ENCODE measurements around the gene MYO1A. TPM values are rescaled to one million over a fixed set of nuclear protein-coding genes. Genes with fewer than 3 reads are reported as not detected.
"Not testable (repeated sequence)": the region's sequence is repeated elsewhere in the genome, so short reads cannot be mapped to it uniquely, and the experiment has no call there.

Gene MYO1A
- total and polyA plus RNA-seq, 2 donors (not counting 1 experiment from before 2014, with no cell fraction given) = 0.55 to 1.3 TPM

- no peaks in the 10 kb centered on the region for H4K20me1 ChIP-seq (ENCODE audit: control insufficient read depth, insufficient read depth, low read length, poor library complexity, severe bottlenecking)
- TF ChIP-seq, protein P1, sequence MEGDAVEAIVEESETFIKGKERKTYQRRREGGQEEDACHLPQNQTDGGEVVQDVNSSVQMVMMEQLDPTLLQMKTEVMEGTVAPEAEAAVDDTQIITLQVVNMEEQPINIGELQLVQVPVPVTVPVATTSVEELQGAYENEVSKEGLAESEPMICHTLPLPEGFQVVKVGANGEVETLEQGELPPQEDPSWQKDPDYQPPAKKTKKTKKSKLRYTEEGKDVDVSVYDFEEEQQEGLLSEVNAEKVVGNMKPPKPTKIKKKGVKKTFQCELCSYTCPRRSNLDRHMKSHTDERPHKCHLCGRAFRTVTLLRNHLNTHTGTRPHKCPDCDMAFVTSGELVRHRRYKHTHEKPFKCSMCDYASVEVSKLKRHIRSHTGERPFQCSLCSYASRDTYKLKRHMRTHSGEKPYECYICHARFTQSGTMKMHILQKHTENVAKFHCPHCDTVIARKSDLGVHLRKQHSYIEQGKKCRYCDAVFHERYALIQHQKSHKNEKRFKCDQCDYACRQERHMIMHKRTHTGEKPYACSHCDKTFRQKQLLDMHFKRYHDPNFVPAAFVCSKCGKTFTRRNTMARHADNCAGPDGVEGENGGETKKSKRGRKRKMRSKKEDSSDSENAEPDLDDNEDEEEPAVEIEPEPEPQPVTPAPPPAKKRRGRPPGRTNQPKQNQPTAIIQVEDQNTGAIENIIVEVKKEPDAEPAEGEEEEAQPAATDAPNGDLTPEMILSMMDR (IDR thresholded peaks at IDR 0.05) = no peak
- no peak for TF ChIP-seq EZH2 (IDR thresholded peaks at IDR 0.05; ENCODE audit: borderline replicate concordance, insufficient read depth, low read depth, low read length, poor library complexity, severe bottlenecking)
- H2AFZ ChIP-seq (ENCODE audit: insufficient read depth, low read depth, low read length, poor library complexity, severe bottlenecking) = no peak overlapping the region
- H3K27me3 ChIP-seq (replicated peaks in 1 of 4; ENCODE audit: control extremely low read depth in 1 of 4, control insufficient read depth in 3 of 4, insufficient read depth in 4 of 4, low read length in 3 of 4) = no peaks in the 10 kb centered on the region
- no peak overlapping the region for H3K4me3 ChIP-seq (ENCODE audit: control extremely low read depth in 1 of 5, extremely low read depth in 1 of 5, insufficient read depth in 1 of 5, low read depth in 2 of 5, low read length in 4 of 5)
- Mint-ChIP-seq H3K27me3 (no peaks in the 10 kb centered on the region), H3K9me3 (ENCODE audit: insufficient read depth) (no peaks in the 10 kb centered on the region), H3K4me1 (peaks cover 7% of the 10 kb centered on the region), H3K27ac (no peak overlapping the region), H3K4me3 (no peak overlapping the region)
- H3K4me2 ChIP-seq (replicated peaks; ENCODE audit: low read depth, low read length, poor library complexity, severe bottlenecking) = no peak overlapping the region
- CTCF ChIA-PET = interaction anchor here (0.8 kb wide), 1 partner anchor 20 kb away, joined by 3 read pairs; no protein-coding TSS in a partner anchor
- H3K36me3 ChIP-seq (replicated peaks in 1 of 2; ENCODE audit: control extremely low read depth in 1 of 2, control insufficient read depth in 1 of 2, extremely low read depth in 1 of 2, insufficient read depth in 2 of 2, low read length in 1 of 2) = no peaks in the 10 kb centered on the region
- no peak overlapping the region for H3K27ac ChIP-seq (ENCODE audit: low read length in 2 of 2)
- no peaks in the 10 kb centered on the region for H3K9me3 ChIP-seq (ENCODE audit: control extremely low read depth in 1 of 3, control insufficient read depth in 2 of 3, insufficient read depth in 1 of 3, low read length in 2 of 3)
- intact Hi-C loops (cut with micrococcal nuclease) = no loop called here
- H3K79me2 ChIP-seq (ENCODE audit: control insufficient read depth, insufficient read depth, low read length) = no peaks in the 10 kb centered on the region
- peaks cover 0 to 4% of the 10 kb centered on the region in 2 donors for H3K4me1 ChIP-seq (ENCODE audit: control insufficient read depth in 2 of 2, insufficient read depth in 2 of 2, low read length in 2 of 2)
- DNase-seq (no peak), ATAC-seq (ENCODE audit: low read depth) (no peak)
- POLR2A ChIA-PET = interaction anchor here (1.2 kb wide), 1 partner anchor 87 kb away, joined by 3 read pairs; no protein-coding TSS in a partner anchor
- WGBS (ENCODE audit: insufficient coverage) = 100% methylated on average over 2 of the region's 2 CpGs
- H3K9ac ChIP-seq (ENCODE audit: low read length) = no peak overlapping the region
Measured at GRCh38 chr12:57025196-57025595, 24.7 kb downstream of the MYO1A start.

- not testable (repeated sequence) for H3K4me3 ChIP-seq (ENCODE audit: control extremely low read depth in 1 of 5, extremely low read depth in 1 of 5, insufficient read depth in 1 of 5, low read depth in 2 of 5, low read length in 4 of 5); H3K4me1 Mint-ChIP-seq
- CTCF ChIA-PET = interaction anchor here (1.3 to 2.7 kb wide), 4 partner anchors 9 to 90 kb away, joined by 5 to 11 read pairs (median 6); no protein-coding TSS in a partner anchor
Measured at GRCh38 chr12:57022324-57022723, 27.6 kb downstream of the MYO1A start.

More at GRCh38 chr12:57022324-57022723, 27.6 kb downstream of the MYO1A start:
- H3K4me2 ChIP-seq (replicated peaks; ENCODE audit: low read depth, low read length, poor library complexity, severe bottlenecking); H3K27me3 Mint-ChIP-seq; POLR2A ChIA-PET; H3K9me3 ChIP-seq (ENCODE audit: control extremely low read depth in 1 of 3, control insufficient read depth in 2 of 3, insufficient read depth in 1 of 3, low read length in 2 of 3); H3K27ac ChIP-seq (ENCODE audit: low read length in 2 of 2); H3K9ac ChIP-seq (ENCODE audit: low read length); intact Hi-C loops (cut with micrococcal nuclease); DNase-seq; H3K79me2 ChIP-seq (ENCODE audit: control insufficient read depth, insufficient read depth, low read length); H3K27ac Mint-ChIP-seq; H3K4me1 ChIP-seq (ENCODE audit: control insufficient read depth in 2 of 2, insufficient read depth in 2 of 2, low read length in 2 of 2); H3K9me3 Mint-ChIP-seq (ENCODE audit: insufficient read depth); H4K20me1 ChIP-seq (ENCODE audit: control insufficient read depth, insufficient read depth, low read length, poor library complexity, severe bottlenecking); H3K27me3 ChIP-seq (replicated peaks in 1 of 4; ENCODE audit: control extremely low read depth in 1 of 4, control insufficient read depth in 3 of 4, insufficient read depth in 4 of 4, low read length in 3 of 4); H3K4me3 Mint-ChIP-seq; H2AFZ ChIP-seq (ENCODE audit: insufficient read depth, low read depth, low read length, poor library complexity, severe bottlenecking); H3K36me3 ChIP-seq (replicated peaks in 1 of 2; ENCODE audit: control extremely low read depth in 1 of 2, control insufficient read depth in 1 of 2, extremely low read depth in 1 of 2, insufficient read depth in 2 of 2, low read length in 1 of 2); ATAC-seq (ENCODE audit: low read depth): not testable (repeated sequence)
- WGBS (ENCODE audit: insufficient coverage) = 98% methylated on average over 5 of the region's 5 CpGs

All from B cell (primary cell).